Ishikawa (cell line): ENCODE measurements around the gene SDK1.

Source experiments
- CEBPB ChIP-seq: IDR thresholded peaks from 2 replicates; pipeline ENCODE4 v1.6.1; 2012
- CREB1 ChIP-seq: IDR thresholded peaks from 2 replicates; pipeline ENCODE4 v1.6.1; 2012; ENCODE audit warnings: low read depth
- EGR1 ChIP-seq: IDR thresholded peaks from 2 replicates; pipeline ENCODE4 v1.6.1; 2012
- EP300 ChIP-seq: IDR thresholded peaks from 2 replicates; pipeline ENCODE4 v1.6.1; 2012; ENCODE audit warnings: borderline replicate concordance
- FOXM1 ChIP-seq: IDR thresholded peaks from 2 replicates; pipeline ENCODE4 v1.6.1; 2012; ENCODE audit warnings: low read depth, borderline replicate concordance
- MAX ChIP-seq: IDR thresholded peaks from 2 replicates; pipeline ENCODE4 v1.6.1; 2012
- NFIC ChIP-seq: IDR thresholded peaks from 2 replicates; pipeline ENCODE4 v1.6.1; 2012
- RAD21 ChIP-seq: IDR thresholded peaks from 2 replicates; pipeline ENCODE4 v1.6.1; 2012; ENCODE audit warnings: low read depth
- TAF1 ChIP-seq: IDR thresholded peaks from 2 replicates; pipeline ENCODE4 v1.6.1; 2012; ENCODE audit warnings: low read depth, mild to moderate bottlenecking
- TCF12 ChIP-seq: IDR thresholded peaks from 2 replicates; pipeline ENCODE4 v1.6.1; 2012; ENCODE audit warnings: low read depth
- TEAD4 ChIP-seq: IDR thresholded peaks from 2 replicates; pipeline ENCODE4 v1.6.1; 2012
- USF1 ChIP-seq: IDR thresholded peaks from 2 replicates; pipeline ENCODE4 v1.6.1; 2012
- YY1 ChIP-seq: IDR thresholded peaks from 2 replicates; pipeline ENCODE4 v1.6.1; 2012; ENCODE audit warnings: low read depth
- ZBTB7A ChIP-seq: IDR thresholded peaks from 2 replicates; pipeline ENCODE4 v1.6.1; 2012; ENCODE audit warnings: low read depth
- TF ChIP-seq, protein P1 (sequence below): IDR thresholded peaks from 2 replicates; pipeline ENCODE4 v1.6.1; 2012; ENCODE audit warnings: low read depth, mild to moderate bottlenecking

Gene SDK1

GRCh38 chr7:4265676-4266075 is 964.6 kb downstream of the SDK1 start:
- TF ChIP-seq EP300 (no peak), EGR1 (no peak), USF1 (no peak), NFIC (no peak)

DNA sequence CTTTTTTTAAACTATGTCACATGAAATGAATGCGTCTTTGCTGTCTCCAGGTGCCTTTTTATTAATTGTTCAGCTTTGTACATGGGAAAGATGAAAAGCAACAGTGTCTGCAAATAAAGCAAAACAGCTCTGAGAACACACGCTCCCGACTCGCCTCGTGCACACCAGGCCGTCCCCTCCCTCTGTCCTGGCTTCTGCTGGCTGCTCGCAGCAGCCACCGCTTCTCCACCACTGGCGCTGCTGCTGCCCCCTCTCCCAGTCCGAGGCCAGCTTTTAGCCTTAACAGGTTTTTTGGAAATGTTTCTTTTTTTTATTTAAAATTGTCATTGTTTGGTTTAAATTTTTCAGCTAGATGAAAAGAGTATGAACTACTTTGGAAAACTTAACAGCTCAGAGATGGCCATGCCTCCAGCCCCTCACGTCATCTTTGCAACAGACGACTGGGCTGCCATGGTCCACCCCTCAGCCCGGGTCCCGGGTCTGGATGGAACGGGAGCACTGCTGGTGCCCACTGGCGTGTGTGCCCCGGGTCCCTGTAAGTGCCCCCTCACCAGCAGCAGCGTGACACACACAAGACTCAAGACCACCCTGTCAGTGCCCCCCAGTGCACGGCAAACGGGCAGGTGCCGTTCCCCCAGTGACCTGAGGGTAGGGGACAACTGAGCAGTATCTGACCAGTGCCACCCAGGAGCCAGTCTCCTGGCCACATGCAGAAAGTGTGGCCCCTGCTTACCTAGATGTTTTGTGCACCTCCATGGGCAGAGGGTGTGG is 965.4 kb downstream of the SDK1 start:
- no peak for TF ChIP-seq USF1
- no peak for TF ChIP-seq CREB1
- TF ChIP-seq FOXM1 = no peak
- no peak for TF ChIP-seq TAF1
- no peak for TF ChIP-seq YY1
- TF ChIP-seq TCF12 = no peak
- no peak for TF ChIP-seq RAD21
- no peak for TF ChIP-seq CEBPB
- TF ChIP-seq, protein P1, sequence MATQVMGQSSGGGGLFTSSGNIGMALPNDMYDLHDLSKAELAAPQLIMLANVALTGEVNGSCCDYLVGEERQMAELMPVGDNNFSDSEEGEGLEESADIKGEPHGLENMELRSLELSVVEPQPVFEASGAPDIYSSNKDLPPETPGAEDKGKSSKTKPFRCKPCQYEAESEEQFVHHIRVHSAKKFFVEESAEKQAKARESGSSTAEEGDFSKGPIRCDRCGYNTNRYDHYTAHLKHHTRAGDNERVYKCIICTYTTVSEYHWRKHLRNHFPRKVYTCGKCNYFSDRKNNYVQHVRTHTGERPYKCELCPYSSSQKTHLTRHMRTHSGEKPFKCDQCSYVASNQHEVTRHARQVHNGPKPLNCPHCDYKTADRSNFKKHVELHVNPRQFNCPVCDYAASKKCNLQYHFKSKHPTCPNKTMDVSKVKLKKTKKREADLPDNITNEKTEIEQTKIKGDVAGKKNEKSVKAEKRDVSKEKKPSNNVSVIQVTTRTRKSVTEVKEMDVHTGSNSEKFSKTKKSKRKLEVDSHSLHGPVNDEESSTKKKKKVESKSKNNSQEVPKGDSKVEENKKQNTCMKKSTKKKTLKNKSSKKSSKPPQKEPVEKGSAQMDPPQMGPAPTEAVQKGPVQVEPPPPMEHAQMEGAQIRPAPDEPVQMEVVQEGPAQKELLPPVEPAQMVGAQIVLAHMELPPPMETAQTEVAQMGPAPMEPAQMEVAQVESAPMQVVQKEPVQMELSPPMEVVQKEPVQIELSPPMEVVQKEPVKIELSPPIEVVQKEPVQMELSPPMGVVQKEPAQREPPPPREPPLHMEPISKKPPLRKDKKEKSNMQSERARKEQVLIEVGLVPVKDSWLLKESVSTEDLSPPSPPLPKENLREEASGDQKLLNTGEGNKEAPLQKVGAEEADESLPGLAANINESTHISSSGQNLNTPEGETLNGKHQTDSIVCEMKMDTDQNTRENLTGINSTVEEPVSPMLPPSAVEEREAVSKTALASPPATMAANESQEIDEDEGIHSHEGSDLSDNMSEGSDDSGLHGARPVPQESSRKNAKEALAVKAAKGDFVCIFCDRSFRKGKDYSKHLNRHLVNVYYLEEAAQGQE = no peak
- TF ChIP-seq EGR1 = no peak
- TF ChIP-seq EP300 = no peak

- no peak for TF ChIP-seq EP300
These were observed 966.4 kb downstream of the SDK1 start for GRCh38 chr7:4267341-4268039.

DNA sequence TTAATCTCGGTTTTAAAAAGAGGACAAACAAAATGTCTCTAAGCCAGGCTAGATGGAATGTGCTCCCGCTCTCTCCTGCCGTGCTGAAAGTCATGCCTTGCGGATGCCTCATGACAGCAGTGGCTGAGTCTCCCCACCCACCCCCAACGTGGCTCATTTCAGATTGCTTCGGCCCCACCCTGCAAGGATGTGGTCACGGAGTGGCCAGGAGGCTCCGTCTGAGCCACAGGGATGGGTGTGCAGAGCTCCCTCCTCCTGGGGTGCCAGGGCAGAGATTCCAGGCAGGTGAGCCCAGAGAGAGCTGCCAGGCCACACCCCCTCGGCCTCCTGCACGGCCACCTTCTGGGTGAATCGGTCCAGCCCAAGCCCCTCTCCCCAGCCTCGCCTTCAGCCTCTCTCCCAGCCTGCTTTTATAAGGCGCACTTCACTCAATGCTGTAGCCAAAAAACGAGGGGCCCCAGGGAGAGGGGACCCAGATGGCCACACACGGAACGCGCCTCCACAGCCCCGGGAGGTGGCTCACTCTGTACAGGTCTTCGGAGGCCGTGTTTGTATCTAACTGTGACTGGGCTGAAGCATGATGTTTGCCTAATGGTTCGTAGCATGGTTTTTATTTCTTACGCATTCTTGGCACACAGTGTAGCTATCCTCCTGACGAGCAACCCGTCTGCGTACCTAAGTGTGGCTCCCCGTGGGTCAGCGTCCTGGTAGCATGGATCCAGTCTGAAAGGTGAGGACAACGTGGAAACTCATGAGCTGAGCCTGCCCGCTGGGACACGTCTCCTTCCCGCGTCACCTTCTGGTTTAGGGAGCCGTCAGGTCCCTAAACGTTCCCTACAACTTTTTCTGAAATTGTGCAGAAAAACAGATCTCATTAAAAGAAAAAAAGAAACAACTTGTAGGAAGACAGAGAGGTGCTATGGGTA is 967.3 kb downstream of the SDK1 start:
- TF ChIP-seq TEAD4 = no peak
- no peak for TF ChIP-seq NFIC
- no peak for TF ChIP-seq RAD21
- TF ChIP-seq CEBPB = no peak
- TF ChIP-seq YY1 = no peak
- no peak for TF ChIP-seq MAX
- no peak for TF ChIP-seq EP300
- no peak for TF ChIP-seq USF1
- TF ChIP-seq TCF12 = no peak
- TF ChIP-seq FOXM1 = no peak
- TF ChIP-seq EGR1 = no peak
- no peak for TF ChIP-seq ZBTB7A
- no peak for TF ChIP-seq CREB1
- TF ChIP-seq TAF1 = no peak
- TF ChIP-seq, protein P1 = no peak

DNA sequence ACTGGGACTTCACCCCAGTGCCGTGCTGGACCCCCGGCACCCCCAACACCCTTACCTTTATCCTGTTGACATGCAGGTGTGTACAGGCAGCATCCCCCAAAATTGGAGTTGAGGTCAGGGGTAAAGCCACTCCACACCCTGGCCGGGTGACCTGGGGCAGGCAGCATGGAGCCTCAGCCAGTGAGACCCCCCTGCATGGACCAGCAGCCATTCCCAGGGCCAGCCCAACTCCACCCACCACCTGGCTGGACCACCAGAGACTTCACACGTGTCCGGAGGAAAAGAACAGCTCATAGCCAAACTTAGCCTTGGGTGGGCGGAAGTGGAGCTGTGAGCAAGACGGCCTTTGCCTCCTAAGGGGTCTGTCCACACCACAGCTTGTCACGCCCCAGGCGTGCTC is 968.0 kb downstream of the SDK1 start:
- TF ChIP-seq TAF1 = no peak
- no peak for TF ChIP-seq CREB1
- TF ChIP-seq TCF12 = no peak
- no peak for TF ChIP-seq CEBPB
- TF ChIP-seq TEAD4 = no peak
- TF ChIP-seq, protein P1 = no peak
- TF ChIP-seq EGR1 = no peak
- no peak for TF ChIP-seq RAD21
- TF ChIP-seq YY1 = no peak
- no peak for TF ChIP-seq NFIC
- TF ChIP-seq USF1 = no peak
- no peak for TF ChIP-seq MAX
- TF ChIP-seq EP300 = no peak
- no peak for TF ChIP-seq ZBTB7A
- TF ChIP-seq FOXM1 = no peak
